Fibroblast of lung (primary cell): ENCODE measurements around the gene S100A11. TPM values are rescaled to one million over a fixed set of nuclear protein-coding genes. Genes with fewer than 3 reads are reported as not detected.

Experiments
- DNase-seq, 2 donors: peaks; one replicate each; pipeline versions ENCODE4 v3.0.0 to v3.0.0-alpha.2; 2010; ENCODE audit warnings: low read depth in 2 of 2
- H2AFZ ChIP-seq: 2 replicates; pipeline ENCODE4 v1.5.1; 2012; ENCODE audit warnings: low read length, control low read depth, inconsistent platforms
- H3K27ac ChIP-seq: 2 replicates; pipeline ENCODE4 v1.5.1; 2011; ENCODE audit warnings: low read length, control low read depth; ENCODE audit not compliant: insufficient read depth
- H3K27me3 ChIP-seq: 2 replicates; pipeline ENCODE4 v1.5.1; 2011; ENCODE audit warnings: mild to moderate bottlenecking, low read length; ENCODE audit not compliant: control insufficient read depth, insufficient read depth
- H3K36me3 ChIP-seq: 2 replicates; pipeline ENCODE4 v1.5.1; 2011; ENCODE audit warnings: low read length; ENCODE audit not compliant: control insufficient read depth, insufficient read depth
- H3K4me1 ChIP-seq: 2 replicates; pipeline ENCODE4 v1.5.1; 2011; ENCODE audit warnings: low read length; ENCODE audit not compliant: control insufficient read depth, insufficient read depth; ENCODE audit errors: extremely low read depth
- H3K4me2 ChIP-seq: 2 replicates; pipeline ENCODE4 v1.5.1; 2011; ENCODE audit warnings: low read length, control low read depth; ENCODE audit not compliant: insufficient read depth; ENCODE audit errors: extremely low read depth
- H3K4me3 ChIP-seq, 4 experiments: fragments of 200-600 bp in 1 of 4; sonication (generic) in 1 of 4; replicated peaks in 1 of 4; 2 replicates each; pipeline ENCODE4 v1.5.1; 2011 to 2016; ENCODE audit warnings: low read length in 4 of 4, low read depth in 3 of 4, mild to moderate bottlenecking in 3 of 4, control low read depth in 2 of 4, inconsistent platforms in 1 of 4, mixed read lengths in 1 of 4; ENCODE audit not compliant: insufficient read depth in 1 of 4; ENCODE audit errors: control extremely low read depth in 1 of 4
- H3K79me2 ChIP-seq: 2 replicates; pipeline ENCODE4 v1.5.1; 2012; ENCODE audit warnings: mild to moderate bottlenecking, low read length, inconsistent platforms; ENCODE audit not compliant: control insufficient read depth, insufficient read depth
- H3K9ac ChIP-seq: 2 replicates; pipeline ENCODE4 v1.5.1; 2011; ENCODE audit warnings: mild to moderate bottlenecking, low read length, control low read depth; ENCODE audit not compliant: insufficient read depth
- H3K9me3 ChIP-seq: 2 replicates; pipeline ENCODE4 v1.5.1; 2012; ENCODE audit warnings: low read depth, low read length; ENCODE audit not compliant: control insufficient read depth, insufficient read depth
- H4K20me1 ChIP-seq: 2 replicates; pipeline ENCODE4 v1.5.1; 2011; ENCODE audit warnings: low read length; ENCODE audit not compliant: control insufficient read depth, insufficient read depth; ENCODE audit errors: extremely low read depth
- EZH2 ChIP-seq: IDR thresholded peaks from 2 replicates; pipeline ENCODE4 v1.5.1; 2012; ENCODE audit warnings: low read length, control low read depth, mild to moderate bottlenecking; ENCODE audit errors: missing control alignments
- polyA plus RNA-seq, 2 donors: library from polyadenylated mRNA; depleted of rRNA in 1 of 2; stranded (reverse) in 1 of 2; unstranded in 1 of 2; fragments of >200 nt; gene quantifications; 2 replicates each; pipeline ENCODE4 v1.2.1, GENCODE V29; 2011 to 2012; ENCODE audit warnings: missing spikeins in 1 of 2
- total RNA-seq: library from RNA; depleted of rRNA; stranded (reverse); fragments of >200 nt; gene quantifications from 2 replicates; pipeline ENCODE4 v1.2.1, GENCODE V29; 2014
- TF ChIP-seq, protein P1 (sequence below), 2 donors: IDR thresholded peaks in 1 of 2; conservative IDR thresholded peaks in 1 of 2; 1 replicate in 1 of 2; 2 replicates in 1 of 2; pipeline ENCODE4 v1.5.1; 2011 to 2012; ENCODE audit warnings: low read length in 2 of 2, control low read depth in 1 of 2, inconsistent platforms in 1 of 2, low read depth in 1 of 2, mild to moderate bottlenecking in 1 of 2

The S100A11 gene
- total and polyA plus RNA-seq, 2 donors (not counting 1 experiment from before 2014, with no cell fraction given) = 55.8 to 1,144 TPM

DNA sequence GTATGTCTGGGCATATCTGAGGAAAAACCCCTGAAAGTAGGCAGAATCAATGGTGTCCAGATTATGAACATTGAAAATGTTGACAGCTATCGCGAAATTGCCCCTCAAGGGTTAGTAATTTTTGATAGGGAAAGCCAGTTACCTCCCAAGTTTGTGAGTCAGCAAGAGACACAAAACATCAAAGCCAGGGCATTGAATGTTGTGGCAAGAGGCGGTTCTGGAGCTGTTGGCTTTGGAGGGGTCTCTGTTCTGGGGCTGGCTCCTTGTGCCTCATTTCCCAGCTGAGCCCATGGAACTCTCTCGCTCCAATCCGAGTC lies 10.6 kb upstream of the S100A11 start:
- DNase-seq = no peak
- Histone ChIP-seq H3K79me2 (no peaks in the 10 kb centered on the region), H3K4me3 (peak overlapping the region; percentile 23 to 52 (median 38)), H3K27me3 (peaks cover 3% of the 10 kb centered on the region), H3K36me3 (no peaks in the 10 kb centered on the region), H4K20me1 (no peaks in the 10 kb centered on the region), H3K4me1 (peaks cover 21% of the 10 kb centered on the region), H3K9me3 (no peaks in the 10 kb centered on the region), H3K27ac (peak overlapping the region; percentile 84), H3K9ac (peak overlapping the region; percentile 51), H3K4me2 (peak overlapping the region; percentile 95), H2AFZ (peak overlapping the region; percentile 91)
- TF ChIP-seq, protein P1, sequence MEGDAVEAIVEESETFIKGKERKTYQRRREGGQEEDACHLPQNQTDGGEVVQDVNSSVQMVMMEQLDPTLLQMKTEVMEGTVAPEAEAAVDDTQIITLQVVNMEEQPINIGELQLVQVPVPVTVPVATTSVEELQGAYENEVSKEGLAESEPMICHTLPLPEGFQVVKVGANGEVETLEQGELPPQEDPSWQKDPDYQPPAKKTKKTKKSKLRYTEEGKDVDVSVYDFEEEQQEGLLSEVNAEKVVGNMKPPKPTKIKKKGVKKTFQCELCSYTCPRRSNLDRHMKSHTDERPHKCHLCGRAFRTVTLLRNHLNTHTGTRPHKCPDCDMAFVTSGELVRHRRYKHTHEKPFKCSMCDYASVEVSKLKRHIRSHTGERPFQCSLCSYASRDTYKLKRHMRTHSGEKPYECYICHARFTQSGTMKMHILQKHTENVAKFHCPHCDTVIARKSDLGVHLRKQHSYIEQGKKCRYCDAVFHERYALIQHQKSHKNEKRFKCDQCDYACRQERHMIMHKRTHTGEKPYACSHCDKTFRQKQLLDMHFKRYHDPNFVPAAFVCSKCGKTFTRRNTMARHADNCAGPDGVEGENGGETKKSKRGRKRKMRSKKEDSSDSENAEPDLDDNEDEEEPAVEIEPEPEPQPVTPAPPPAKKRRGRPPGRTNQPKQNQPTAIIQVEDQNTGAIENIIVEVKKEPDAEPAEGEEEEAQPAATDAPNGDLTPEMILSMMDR (conservative IDR thresholded peaks at IDR 0.05 in 1 of 2, IDR thresholded peaks at IDR 0.05 in 1 of 2; ENCODE audit: low read depth in 1 of 2, low read length in 2 of 2) = no peak
- no peak for TF ChIP-seq EZH2

DNA sequence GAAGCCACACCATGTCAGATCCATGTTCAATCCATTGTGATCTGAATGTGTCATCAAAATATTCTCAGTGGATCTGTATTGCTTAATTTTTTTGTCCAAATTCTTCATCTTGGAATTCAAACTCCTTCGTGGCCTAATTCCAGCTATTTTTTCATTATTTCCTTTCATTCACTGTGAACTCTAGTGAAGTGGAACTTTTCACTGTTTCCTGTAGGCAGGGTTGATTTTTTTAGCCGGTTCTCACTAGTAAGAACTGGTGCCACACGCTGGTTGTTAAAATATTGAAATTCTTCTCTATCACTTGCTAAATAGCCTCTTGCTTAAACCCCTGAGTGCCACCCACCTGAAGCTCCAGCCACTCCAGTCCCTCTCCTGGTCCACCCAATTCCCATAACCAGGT lies 7.6 kb upstream of the S100A11 start:
- DNase-seq = no peak
- no peak overlapping the region for H3K27ac ChIP-seq
- TF ChIP-seq EZH2 = no peak

DNA sequence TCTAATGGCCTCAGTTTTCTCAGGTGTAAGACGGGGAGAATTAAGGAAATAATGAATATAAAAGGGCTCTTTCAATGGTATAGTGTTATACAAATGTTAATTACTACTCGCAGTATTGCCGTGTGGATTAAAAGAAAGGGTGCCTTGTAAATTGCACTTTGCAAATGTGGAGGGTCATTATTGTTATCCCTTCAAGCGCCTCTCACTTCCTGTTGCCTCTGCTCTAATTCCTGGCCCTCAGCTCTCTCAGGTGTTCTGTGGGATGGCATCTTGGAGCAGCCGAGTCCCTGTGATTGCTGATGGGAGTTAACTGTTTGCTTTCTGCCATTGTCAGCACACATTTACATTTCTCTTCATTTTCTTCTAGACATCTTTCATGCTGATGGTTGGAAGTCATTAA lies 7.1 kb upstream of the S100A11 start:
- Histone ChIP-seq H3K9ac (no peak overlapping the region), H4K20me1 (no peaks in the 10 kb centered on the region), H3K4me1 (peaks cover 13% of the 10 kb centered on the region), H2AFZ (no peak overlapping the region), H3K4me2 (no peak overlapping the region), H3K36me3 (no peaks in the 10 kb centered on the region), H3K79me2 (no peaks in the 10 kb centered on the region), H3K9me3 (no peaks in the 10 kb centered on the region), H3K27ac (no peak overlapping the region), H3K27me3 (peaks cover 16% of the 10 kb centered on the region), H3K4me3 (no peak overlapping the region)
- DNase-seq = no peak
- TF ChIP-seq EZH2 = no peak
- TF ChIP-seq, protein P1 (conservative IDR thresholded peaks at IDR 0.05 in 1 of 2, IDR thresholded peaks at IDR 0.05 in 1 of 2; ENCODE audit: low read depth in 1 of 2, low read length in 2 of 2) = no peak

More for the DNA sequence above, 7.6 kb upstream of the S100A11 start:
- Histone ChIP-seq H3K4me1 (peaks cover 13% of the 10 kb centered on the region), H3K79me2 (no peaks in the 10 kb centered on the region), H3K4me2 (no peak overlapping the region), H3K9me3 (no peaks in the 10 kb centered on the region), H3K4me3 (no peak overlapping the region), H4K20me1 (no peaks in the 10 kb centered on the region), H3K9ac (no peak overlapping the region), H3K27me3 (peaks cover 16% of the 10 kb centered on the region), H2AFZ (no peak overlapping the region), H3K36me3 (no peaks in the 10 kb centered on the region)
